A673 (cell line): ENCODE measurements around the gene OPRL1. TPM values are rescaled to one million over a fixed set of nuclear protein-coding genes. Genes with fewer than 3 reads are reported as not detected.

Experiments used
- BruUV-seq: library from RNA; stranded (reverse); fragments of 400-500 nt; replicated peaks from 2 replicates; lab custom pipeline; 2021; lab: Mats Ljungman, UMichigan
- CTCF ChIA-PET: fragments of 300-600 bp; sonication (Branson Sonifier 250); formaldehyde crosslinking; loops from one replicate; lab custom pipeline; 2022; ENCODE audit warnings: antibody characterized with exemption; lab: Charles Lee
- POLR2A ChIA-PET: fragments of 300-600 bp; sonication (Branson Sonifier 250); formaldehyde crosslinking; loops from one replicate; lab custom pipeline; 2022; ENCODE audit warnings: antibody characterized with exemption; ENCODE audit not compliant: low non-redundant PET; lab: Charles Lee
- DNase-seq: peaks from one replicate; pipeline ENCODE4 v3.0.0-alpha.2; 2015; ENCODE audit warnings: low spot score
- H3K27ac ChIP-seq: fragments of 200-600 bp; sonication (generic); 2 replicates; pipeline ENCODE4 v1.5.1; 2016; ENCODE audit warnings: mixed run types, low read depth, mild to moderate bottlenecking, mixed read lengths, antibody characterized with exemption, low read length; ENCODE audit not compliant: poor library complexity, severe bottlenecking
- H3K27me3 ChIP-seq: fragments of 200-600 bp; sonication (generic); replicated peaks from 2 replicates; pipeline ENCODE4 v1.6.1; 2017; ENCODE audit warnings: mixed run types, low read depth, mild to moderate bottlenecking, mixed read lengths, antibody characterized with exemption, low read length; ENCODE audit not compliant: insufficient read depth, poor library complexity
- H3K36me3 ChIP-seq: fragments of 200-600 bp; sonication (generic); 2 replicates; pipeline ENCODE4 v1.6.1; 2016; ENCODE audit warnings: mixed run types, mild to moderate bottlenecking, mixed read lengths, antibody characterized with exemption, low read length; ENCODE audit not compliant: insufficient read depth, poor library complexity, severe bottlenecking
- H3K4me1 ChIP-seq: fragments of 200-600 bp; sonication (generic); 2 replicates; pipeline ENCODE4 v1.6.1; 2017; ENCODE audit warnings: mixed run types, mild to moderate bottlenecking, mixed read lengths, antibody characterized with exemption, low read length; ENCODE audit not compliant: insufficient read depth, poor library complexity, severe bottlenecking
- H3K4me3 ChIP-seq: fragments of 200-600 bp; sonication (generic); 2 replicates; pipeline ENCODE4 v1.5.1; 2016; ENCODE audit warnings: low read depth, mixed run types, mild to moderate bottlenecking, mixed read lengths, low read length; ENCODE audit not compliant: poor library complexity, severe bottlenecking
- H3K9me3 ChIP-seq: fragments of 200-600 bp; sonication (generic); 2 replicates; pipeline ENCODE4 v1.6.1; 2016; ENCODE audit warnings: mixed run types, low read depth, mild to moderate bottlenecking, mixed read lengths, antibody characterized with exemption, low read length; ENCODE audit not compliant: poor library complexity, severe bottlenecking
- EZH2 ChIP-seq: fragments of 200-600 bp; sonication (generic); IDR thresholded peaks from 2 replicates; pipeline ENCODE4 v1.6.1; 2017; ENCODE audit warnings: borderline replicate concordance, low read depth, mild to moderate bottlenecking, mixed read lengths, antibody characterized with exemption, low read length; ENCODE audit not compliant: poor library complexity, severe bottlenecking
- intact Hi-C: fragments of 100-400 bp; cut with micrococcal nuclease; formaldehyde crosslinking; loops from one replicate; pipeline ENCODE4 v1.10.0; 2022; ENCODE audit not compliant: unreplicated experiment
- total RNA-seq: library from RNA; stranded (reverse); gene quantifications from 2 replicates; pipeline ENCODE4 v1.2.3, GENCODE V29; 2021
- TF ChIP-seq, protein P1 (sequence below): fragments of 300-800, 200-600 bp; sonication (generic); conservative IDR thresholded peaks from 2 replicates; pipeline ENCODE4 v1.5.1; 2017; ENCODE audit warnings: low read depth, mild to moderate bottlenecking, antibody characterized with exemption, low read length, moderate library complexity, mixed read lengths

OPRL1 gene
- total RNA-seq, 1 experiment from 2014 or later: 0.32 TPM

DNA sequence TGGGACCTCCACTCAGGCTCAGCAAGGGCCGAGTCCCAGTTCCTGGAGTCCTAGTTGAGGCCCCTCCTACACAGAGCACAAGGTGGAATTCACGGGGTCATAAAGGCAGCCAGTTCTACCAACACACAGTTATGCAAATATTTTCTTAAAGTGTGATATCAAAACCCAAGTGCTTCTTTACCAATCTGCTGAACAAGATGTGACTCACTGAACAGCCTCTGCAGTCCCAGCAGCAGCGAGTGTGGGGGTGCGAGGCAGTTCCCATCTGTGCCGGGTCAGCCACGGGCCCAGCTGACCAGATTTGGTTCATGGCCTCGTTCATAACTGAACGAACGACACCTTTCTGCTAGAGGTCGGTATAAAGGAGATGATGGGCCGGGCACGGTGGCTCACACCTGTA lies 21.3 kb upstream of the OPRL1 start:
- H3K4me3 ChIP-seq: no peak overlapping the region

DNA sequence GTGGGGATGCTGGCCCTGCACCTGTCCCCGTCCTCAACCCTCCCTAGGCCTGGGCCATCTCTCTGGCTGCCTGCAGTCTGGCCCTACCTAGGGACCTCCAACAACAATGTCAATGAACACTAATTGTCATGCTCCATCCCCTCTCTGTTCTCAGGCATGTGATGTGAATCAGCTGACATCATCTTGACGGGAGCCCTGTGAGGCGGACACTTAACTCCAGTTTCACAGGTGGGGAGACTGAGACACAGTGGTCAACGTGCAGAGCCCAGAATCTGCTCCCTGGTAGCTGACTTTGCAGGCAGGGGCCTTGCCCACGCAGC lies 17.6 kb upstream of the OPRL1 start:
- intact Hi-C loops: no loop called here
- H3K27ac ChIP-seq: peak overlapping the region; percentile 74
- peak overlapping the region; percentile 93 for H3K4me3 ChIP-seq
- H3K4me1 ChIP-seq: peaks cover 18% of the 10 kb centered on the region
- no peaks in the 10 kb centered on the region for H3K9me3 ChIP-seq
- TF ChIP-seq, protein P1, sequence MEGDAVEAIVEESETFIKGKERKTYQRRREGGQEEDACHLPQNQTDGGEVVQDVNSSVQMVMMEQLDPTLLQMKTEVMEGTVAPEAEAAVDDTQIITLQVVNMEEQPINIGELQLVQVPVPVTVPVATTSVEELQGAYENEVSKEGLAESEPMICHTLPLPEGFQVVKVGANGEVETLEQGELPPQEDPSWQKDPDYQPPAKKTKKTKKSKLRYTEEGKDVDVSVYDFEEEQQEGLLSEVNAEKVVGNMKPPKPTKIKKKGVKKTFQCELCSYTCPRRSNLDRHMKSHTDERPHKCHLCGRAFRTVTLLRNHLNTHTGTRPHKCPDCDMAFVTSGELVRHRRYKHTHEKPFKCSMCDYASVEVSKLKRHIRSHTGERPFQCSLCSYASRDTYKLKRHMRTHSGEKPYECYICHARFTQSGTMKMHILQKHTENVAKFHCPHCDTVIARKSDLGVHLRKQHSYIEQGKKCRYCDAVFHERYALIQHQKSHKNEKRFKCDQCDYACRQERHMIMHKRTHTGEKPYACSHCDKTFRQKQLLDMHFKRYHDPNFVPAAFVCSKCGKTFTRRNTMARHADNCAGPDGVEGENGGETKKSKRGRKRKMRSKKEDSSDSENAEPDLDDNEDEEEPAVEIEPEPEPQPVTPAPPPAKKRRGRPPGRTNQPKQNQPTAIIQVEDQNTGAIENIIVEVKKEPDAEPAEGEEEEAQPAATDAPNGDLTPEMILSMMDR: no peak
- no peak for TF ChIP-seq EZH2
- CTCF ChIA-PET: no interaction called here
- POLR2A ChIA-PET: interaction anchor here (0.6 kb wide), 1 partner anchor 1187 kb away, joined by 5 read pairs; no protein-coding TSS in a partner anchor
- no peak for DNase-seq
- H3K27me3 ChIP-seq: no peaks in the 10 kb centered on the region
- no peaks in the 10 kb centered on the region for H3K36me3 ChIP-seq
- no TSS peak for BruUV-seq

More for the DNA sequence above, 21.3 kb upstream of the OPRL1 start:
- no peak overlapping the region for H3K27ac ChIP-seq
- H3K27me3 ChIP-seq: no peaks in the 10 kb centered on the region
- H3K36me3 ChIP-seq: no peaks in the 10 kb centered on the region
- no peak for TF ChIP-seq EZH2
- TF ChIP-seq, protein P1: no peak
- POLR2A ChIA-PET: no interaction called here
- H3K9me3 ChIP-seq: no peaks in the 10 kb centered on the region
- DNase-seq: no peak
- CTCF ChIA-PET: no interaction called here
- BruUV-seq: no TSS peak
- intact Hi-C loops: no loop called here
- peaks cover 12% of the 10 kb centered on the region for H3K4me1 ChIP-seq

DNA sequence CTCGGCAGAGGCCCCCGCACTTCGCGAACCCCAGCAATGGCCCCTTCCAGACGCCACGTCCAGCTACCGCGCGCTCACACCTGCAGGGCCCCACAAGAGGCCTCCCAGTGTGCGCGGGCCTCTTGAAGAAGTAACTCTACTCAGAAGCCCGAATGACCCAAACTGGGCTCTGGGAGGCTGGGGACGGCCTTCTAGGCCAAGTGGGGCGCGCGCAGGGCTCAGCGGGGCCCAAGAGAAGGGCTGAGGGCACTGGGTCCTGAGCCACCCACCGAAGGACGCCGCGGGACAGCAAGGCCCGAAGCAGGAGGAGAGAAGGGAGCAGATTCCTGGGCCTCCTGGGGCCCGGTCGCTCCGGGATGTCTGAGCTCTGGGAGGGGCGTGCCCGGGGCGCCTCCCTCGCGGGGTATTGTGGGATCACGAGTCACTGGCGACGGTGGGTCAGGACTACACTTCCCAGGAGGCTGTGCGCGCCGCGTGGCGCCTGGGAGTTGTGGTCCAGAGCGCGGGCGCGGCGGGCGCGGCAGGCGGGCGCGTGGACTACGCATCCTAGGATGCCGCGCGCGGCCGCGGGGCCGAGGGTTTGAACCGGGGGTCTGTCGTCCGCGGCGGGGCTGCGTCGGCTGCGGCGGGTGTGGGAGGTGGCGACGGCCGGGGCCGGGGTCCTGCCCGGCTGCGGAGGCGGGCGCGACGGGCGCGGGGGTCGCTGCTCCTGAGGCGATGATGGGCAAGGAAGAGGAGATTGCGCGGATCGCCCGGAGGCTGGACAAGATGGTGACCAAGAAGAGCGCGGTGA lies 17.1 kb upstream of the OPRL1 start, which contains the start of gene TCEA2:
Gene TCEA2, plus strand, starts transcription at position 603 of the 793 bp plus-strand sequence. Its CDS starts 115 bp downstream, at position 718.
- intact Hi-C loops: no loop called here
- BruUV-seq: no TSS peak
- peak within 1 kb of the TSS; percentile 74 for H3K27ac ChIP-seq

More for the DNA sequence above, 17.1 kb upstream of the OPRL1 start, which contains the start of gene TCEA2:
- Histone ChIP-seq H3K9me3 (no peaks in the 10 kb centered on the region), H3K27me3 (no peaks in the 10 kb centered on the region), H3K4me1 (peaks cover 18% of the 10 kb centered on the region), H3K36me3 (no peaks in the 10 kb centered on the region), H3K4me3 (peak within 1 kb of the TSS; percentile 93)
- peak; percentile 98 for DNase-seq
- ChIA-PET CTCF (interaction anchor here (0.7 kb wide), 1 partner anchor 20 kb away, joined by 3 read pairs; no protein-coding TSS in a partner anchor), POLR2A (interaction anchor here (0.6 kb wide), 1 partner anchor 1187 kb away, joined by 5 read pairs; no protein-coding TSS in a partner anchor)
- no peak for TF ChIP-seq EZH2
- TF ChIP-seq, protein P1: no peak
